ENCODE results near the gene MINPP1. TPM values are rescaled to one million over a fixed set of nuclear protein-coding genes. Genes with fewer than 3 reads are reported as not detected.

Gene MINPP1
- total and polyA plus RNA-seq, 10 donors = 5.1 to 21.3 (median 10.5) TPM

- intact Hi-C loops (cut with DNase I; ENCODE audit: low total_unique reads) = no loop called here
- no peaks in the 10 kb centered on the region for H3K9me3 ChIP-seq
- H3K4me1 ChIP-seq = no peaks in the 10 kb centered on the region
- peaks cover 0 to 4% (median 0%) of the 10 kb centered on the region in 7 donors for H3K27me3 ChIP-seq (replicated peaks in 1 of 7)
- no peak overlapping the region for H3K4me3 ChIP-seq
- 90 to 93% (median 91%) methylated on average over 5 of the region's 5 CpGs for WGBS, 5 donors
- TF ChIP-seq CTCF (IDR thresholded peaks at IDR 0.05 in 8 of 11, conservative IDR thresholded peaks at IDR 0.05 in 3 of 11) (no peak), POLR2AphosphoS5 (IDR thresholded peaks at IDR 0.05) (no peak), POLR2A (IDR thresholded peaks at IDR 0.05) (no peak)
- DNase-seq = no peak
- H3K27ac ChIP-seq = no peak overlapping the region
- H3K36me3 ChIP-seq = no peaks in the 10 kb centered on the region
These were observed 73.6 kb downstream of the MINPP1 start for GRCh38 chr10:87578160-87578841.

GRCh38 chr10:87578842-87579401 is 74.2 kb downstream of the MINPP1 start:
- DNase-seq = no peak
- intact Hi-C loops (cut with DNase I; ENCODE audit: low total_unique reads) = no loop called here
- H3K36me3 ChIP-seq = no peaks in the 10 kb centered on the region
- TF ChIP-seq POLR2AphosphoS5 (IDR thresholded peaks at IDR 0.05) (no peak), POLR2A (IDR thresholded peaks at IDR 0.05) (no peak), CTCF (IDR thresholded peaks at IDR 0.05 in 8 of 11, conservative IDR thresholded peaks at IDR 0.05 in 3 of 11) (no peak)
- H3K27me3 ChIP-seq (replicated peaks in 1 of 7) = peaks cover 0 to 4% (median 0%) of the 10 kb centered on the region in 7 donors
- WGBS, 5 donors = 45 to 59% (median 52%) methylated on average over 11 of the region's 11 CpGs
- no peak overlapping the region for H3K27ac ChIP-seq
- H3K4me1 ChIP-seq = no peaks in the 10 kb centered on the region
- H3K9me3 ChIP-seq = no peaks in the 10 kb centered on the region
- H3K4me3 ChIP-seq = no peak overlapping the region

- 77 to 95% (median 91%) methylated on average over 1 of the region's 1 CpG for WGBS, 5 donors
- Histone ChIP-seq H3K4me1 (no peaks in the 10 kb centered on the region), H3K4me3 (no peak overlapping the region), H3K9me3 (no peaks in the 10 kb centered on the region), H3K27ac (no peak overlapping the region), H3K27me3 (replicated peaks in 1 of 7) (peaks cover 0 to 4% (median 0%) of the 10 kb centered on the region in 7 donors), H3K36me3 (no peaks in the 10 kb centered on the region)
- DNase-seq = no peak
- intact Hi-C loops (cut with DNase I; ENCODE audit: low total_unique reads) = no loop called here
- no peak for TF ChIP-seq CTCF (IDR thresholded peaks at IDR 0.05 in 8 of 11, conservative IDR thresholded peaks at IDR 0.05 in 3 of 11)
- TF ChIP-seq POLR2AphosphoS5 (IDR thresholded peaks at IDR 0.05) = no peak
- TF ChIP-seq POLR2A (IDR thresholded peaks at IDR 0.05) = no peak
These were observed 74.9 kb downstream of the MINPP1 start for GRCh38 chr10:87579563-87579962.

- H3K36me3 ChIP-seq = no peaks in the 10 kb centered on the region
- DNase-seq = no peak
- no peak for TF ChIP-seq POLR2A (IDR thresholded peaks at IDR 0.05)
- TF ChIP-seq CTCF (IDR thresholded peaks at IDR 0.05 in 8 of 11, conservative IDR thresholded peaks at IDR 0.05 in 3 of 11) = no peak
- no peak for TF ChIP-seq POLR2AphosphoS5 (IDR thresholded peaks at IDR 0.05)
- H3K4me1 ChIP-seq = no peaks in the 10 kb centered on the region
- no peak overlapping the region for H3K27ac ChIP-seq
- peaks cover 0 to 4% (median 0%) of the 10 kb centered on the region in 7 donors for H3K27me3 ChIP-seq (replicated peaks in 1 of 7)
- WGBS, 5 donors = 56 to 80% (median 69%) methylated on average over 1 of the region's 1 CpG
- no peak overlapping the region for H3K4me3 ChIP-seq
- no peaks in the 10 kb centered on the region for H3K9me3 ChIP-seq
- intact Hi-C loops (cut with DNase I; ENCODE audit: low total_unique reads) = no loop called here
These were observed 75.3 kb downstream of the MINPP1 start for GRCh38 chr10:87580016-87580415.
